HG02588 (cell line): Measurements from ENCODE around the gene SLC34A1.
"Not testable (repeated sequence)": the region's sequence is repeated elsewhere in the genome, so short reads cannot be mapped to it uniquely, and the experiment has no call there.

Experiments
- ATAC-seq: cut with Tn5 transposase; IDR thresholded peaks from one replicate; pipeline ENCODE4 v1.9.1; 2021; ENCODE audit warnings: mild to moderate bottlenecking, moderate library complexity; ENCODE audit not compliant: unreplicated experiment

Gene SLC34A1

DNA sequence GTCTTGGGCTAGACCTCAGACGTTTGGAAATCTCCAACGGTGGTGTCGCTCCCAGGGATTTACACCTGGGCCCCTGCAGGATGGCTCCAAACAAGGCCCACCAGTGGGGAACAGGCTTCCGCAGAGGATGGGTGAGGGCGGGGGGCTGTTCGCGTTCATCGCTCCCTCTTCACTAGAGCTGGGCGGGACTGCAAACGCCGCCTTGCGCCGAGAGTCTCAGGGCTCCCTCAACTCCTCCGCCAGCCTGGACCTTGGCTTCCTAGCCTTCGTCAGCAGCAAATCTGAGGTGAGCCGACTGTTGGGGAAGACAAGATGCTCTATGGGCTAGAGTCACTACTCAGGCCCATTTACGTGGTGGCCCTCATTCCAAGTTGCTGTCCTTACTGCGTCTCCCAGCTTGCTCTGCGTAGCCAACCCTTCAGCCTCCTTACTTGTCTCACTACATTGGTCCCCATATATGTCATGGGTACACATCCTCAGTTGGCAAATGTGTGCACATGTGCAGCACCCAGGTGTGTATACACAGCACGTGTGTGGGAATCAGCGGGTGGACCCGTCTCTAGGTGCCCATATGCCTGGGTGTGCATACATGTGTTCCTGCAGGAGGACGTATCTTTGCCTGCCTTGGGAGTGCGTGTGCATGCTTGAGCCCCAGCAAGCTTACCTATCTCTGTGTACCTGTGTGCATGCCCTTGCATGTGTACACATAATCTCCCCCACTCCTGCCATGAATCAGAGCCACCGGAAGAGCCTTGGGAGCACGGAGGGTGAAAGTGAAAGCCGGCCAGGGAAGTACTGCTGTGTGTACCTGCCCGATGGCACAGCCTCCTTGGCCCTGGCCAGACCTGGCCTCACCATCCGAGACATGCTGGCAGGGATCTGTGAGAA, 16.0 kb upstream of the SLC34A1 start:
- no peak for ATAC-seq

DNA sequence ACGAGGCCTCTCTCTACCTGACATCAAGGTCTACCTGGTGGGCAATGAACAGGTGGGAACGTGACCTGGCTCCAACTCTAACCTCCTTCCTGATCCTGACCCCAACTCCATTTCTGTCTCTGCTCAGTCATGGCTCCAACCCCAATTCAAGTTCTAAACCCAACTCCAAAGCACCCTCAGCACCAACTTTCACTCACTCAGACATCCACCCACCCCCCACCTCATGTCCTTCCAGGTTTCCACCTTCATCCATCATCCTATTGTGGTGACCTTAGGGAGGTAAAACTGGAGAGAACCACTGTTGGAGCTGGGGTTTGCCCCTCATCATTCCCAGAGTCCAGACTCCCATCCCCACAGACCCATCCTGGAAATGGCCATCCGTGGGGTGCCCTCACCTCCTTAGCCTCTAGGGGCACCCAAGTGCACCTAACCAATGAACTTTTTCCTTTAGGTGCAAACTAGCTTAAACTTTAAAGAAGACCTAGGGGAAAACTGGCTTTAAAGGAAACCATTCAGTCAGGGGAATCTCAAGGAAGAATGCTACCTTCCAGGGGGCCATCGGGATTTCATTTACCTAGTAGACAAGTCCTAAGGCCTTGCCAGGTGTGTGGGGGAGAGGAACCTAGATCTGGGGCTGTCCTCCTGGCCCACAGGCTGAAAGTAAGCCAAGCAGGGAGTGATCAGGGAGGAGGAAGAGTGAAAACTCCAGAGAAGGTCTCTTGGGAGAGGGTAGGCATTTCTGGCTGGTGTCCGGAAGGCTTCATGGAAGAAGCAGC, 15.2 kb upstream of the SLC34A1 start:
- ATAC-seq, result no peak

DNA sequence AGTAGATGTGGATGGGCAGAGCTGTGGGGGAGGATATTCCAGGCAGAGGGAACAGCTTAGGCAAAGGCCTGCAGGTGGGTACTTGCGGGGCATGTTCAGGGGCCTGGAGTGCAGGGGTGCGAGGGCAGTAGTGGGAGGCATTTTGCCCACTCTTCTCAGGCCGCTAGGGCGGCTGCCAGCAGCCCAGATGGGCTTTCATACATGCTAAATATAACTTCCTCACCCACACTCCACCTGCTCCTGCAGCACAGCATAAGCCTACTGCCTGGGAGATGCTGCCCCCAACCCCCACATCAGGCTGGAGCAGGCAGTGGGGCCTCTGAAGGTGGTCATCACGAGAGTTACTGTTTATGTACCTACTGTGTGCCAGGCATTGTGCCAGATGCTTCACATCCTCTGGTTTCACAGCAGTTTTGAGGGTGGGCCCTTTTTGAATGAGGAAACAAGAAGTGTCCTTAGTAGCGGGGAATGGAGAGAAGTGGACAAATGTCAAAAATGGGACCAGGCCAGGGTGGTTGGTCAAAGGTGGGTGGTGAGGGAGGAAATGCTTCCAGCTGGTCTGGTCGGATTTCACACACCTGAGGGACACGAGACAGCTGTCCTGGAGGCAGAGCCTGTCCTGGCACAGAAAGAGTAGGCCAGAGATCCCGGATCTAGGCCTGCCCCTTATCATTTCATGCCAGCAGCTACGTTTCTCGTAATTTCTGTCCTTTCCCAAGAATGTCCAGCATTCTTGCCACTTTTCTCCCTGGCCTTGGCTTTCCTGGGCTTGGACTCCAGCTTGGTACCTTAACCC, 14.4 kb upstream of the SLC34A1 start:
- no peak for ATAC-seq

DNA sequence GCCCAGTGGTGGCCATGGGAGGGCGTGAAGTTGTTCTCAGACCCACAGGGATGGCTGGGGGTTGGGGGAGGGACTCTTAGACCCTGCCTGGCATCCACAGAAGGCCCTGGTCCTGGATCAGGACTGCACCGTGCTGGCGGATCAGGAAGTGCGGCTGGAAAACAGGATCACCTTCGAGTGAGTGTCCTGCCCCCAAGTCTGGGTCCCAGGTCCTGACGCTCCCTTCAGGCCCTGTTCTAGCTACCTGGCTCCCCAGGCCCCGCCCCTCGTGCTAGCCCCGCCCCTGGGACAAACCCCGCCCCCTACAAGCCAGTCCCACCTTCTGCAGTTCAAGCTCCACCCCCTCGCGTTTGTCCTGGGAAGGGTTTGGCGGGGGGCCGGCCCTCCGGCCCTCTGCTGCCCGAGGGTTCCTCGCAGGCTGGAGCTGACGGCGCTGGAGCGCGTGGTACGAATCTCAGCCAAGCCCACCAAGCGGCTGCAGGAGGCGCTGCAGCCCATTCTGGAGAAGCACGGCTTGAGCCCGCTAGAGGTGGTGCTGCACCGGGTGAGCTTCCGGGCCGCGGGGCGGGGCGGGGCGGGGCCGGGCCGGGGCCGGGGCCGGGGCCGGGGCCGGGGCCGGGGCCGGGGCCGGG, 13.6 kb upstream of the SLC34A1 start:
- ATAC-seq, result no peak

DNA sequence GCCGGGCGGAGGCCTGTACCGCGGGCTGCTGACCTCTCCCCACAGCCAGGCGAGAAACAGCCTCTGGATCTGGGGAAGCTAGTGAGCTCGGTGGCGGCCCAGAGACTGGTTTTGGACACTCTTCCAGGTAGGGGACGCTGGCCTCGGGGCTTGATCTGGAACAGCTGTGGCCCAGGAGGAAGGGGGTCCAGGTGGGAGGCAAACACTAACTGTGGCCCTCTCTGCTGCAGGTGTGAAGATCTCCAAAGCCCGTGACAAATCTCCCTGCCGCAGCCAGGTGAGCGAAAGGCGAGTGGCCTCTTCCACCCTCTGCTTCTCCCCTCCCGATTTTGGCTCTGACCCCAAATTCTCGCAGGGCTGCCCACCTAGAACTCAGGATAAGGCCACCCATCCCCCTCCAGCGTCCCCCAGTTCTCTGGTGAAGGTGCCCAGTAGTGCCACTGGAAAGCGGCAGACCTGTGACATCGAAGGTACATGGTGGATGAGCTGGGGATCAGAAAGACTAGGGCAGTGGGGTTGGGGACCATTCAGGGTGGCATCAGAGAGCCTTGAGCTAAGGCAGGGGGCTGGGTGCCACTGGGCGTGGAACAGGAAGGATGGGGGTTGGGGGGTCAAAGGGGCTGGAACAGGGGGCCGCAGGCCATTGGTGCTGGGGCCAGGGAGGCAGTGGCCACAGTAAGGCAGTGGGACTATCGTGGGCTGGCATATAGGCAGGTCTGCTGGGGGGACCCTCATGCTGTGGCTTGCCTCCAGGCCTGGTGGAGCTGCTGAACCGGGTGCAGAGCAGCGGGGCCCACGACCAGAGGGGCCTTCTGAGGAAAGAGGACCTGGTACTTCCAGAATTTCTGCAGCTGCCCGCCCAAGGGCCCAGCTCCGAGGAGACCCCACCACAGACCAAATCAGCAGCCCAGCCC, 12.9 kb upstream of the SLC34A1 start:
- no peak for ATAC-seq

DNA sequence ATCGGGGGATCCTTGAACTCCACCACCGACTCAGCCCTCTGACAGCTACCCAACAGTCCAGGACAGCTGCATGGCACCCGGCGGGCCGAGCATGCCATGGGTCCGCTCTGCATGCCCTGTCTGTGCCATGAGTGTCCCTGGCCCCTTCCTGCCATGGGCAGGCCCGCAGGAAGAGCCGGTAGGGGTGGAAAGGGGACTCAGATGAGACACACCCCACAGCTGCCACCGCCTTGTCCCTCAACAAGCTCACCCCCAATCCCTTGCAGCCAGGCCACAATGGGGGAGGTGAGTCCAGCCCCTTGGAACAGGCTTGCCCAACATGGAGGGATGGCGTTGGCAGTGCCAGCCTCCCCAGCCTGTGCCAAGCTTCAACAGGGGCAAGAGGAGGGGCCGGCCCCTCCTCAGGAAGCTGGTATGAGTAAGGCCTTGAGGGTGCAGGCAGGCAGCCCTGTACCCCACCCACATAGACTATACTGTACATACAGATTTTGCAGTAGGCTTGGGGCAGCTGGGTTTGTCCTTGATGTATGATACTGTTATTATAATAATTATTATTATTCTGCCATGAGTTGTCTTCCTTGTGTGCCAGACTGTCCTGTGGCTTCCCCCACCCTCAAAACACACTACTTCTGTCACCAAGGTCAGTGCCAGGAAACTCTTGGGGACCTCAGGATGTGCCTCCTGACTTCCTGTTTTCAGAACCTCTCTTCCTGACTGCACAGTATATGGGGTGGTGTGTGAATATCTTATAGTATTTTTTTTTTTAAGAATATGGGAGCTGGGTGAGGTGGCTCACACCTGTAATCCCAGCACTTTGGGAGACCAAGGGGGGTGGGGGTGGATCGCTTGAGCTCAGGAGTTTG, 12.0 kb upstream of the SLC34A1 start:
- ATAC-seq, result no peak

DNA sequence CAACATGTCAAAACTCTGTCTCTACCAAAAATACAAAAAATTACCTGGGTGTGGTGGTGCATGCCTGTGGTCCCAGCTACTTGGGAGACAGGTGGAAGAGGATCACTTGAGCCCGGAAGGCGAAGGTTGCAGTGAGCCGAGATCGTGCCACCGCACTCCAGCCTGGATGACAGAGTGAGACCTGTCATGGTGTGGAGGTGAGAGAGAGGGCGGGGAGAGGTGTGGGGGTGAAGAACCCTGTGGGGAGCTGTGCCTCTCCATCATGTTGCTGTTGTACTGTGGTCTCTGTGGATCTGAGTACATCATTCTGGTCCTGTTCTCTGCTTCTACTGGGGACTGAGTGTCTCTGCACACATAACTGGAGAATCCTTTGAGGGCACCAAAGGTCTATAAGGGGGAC, 11.3 kb upstream of the SLC34A1 start:
- ATAC-seq, result no peak

DNA sequence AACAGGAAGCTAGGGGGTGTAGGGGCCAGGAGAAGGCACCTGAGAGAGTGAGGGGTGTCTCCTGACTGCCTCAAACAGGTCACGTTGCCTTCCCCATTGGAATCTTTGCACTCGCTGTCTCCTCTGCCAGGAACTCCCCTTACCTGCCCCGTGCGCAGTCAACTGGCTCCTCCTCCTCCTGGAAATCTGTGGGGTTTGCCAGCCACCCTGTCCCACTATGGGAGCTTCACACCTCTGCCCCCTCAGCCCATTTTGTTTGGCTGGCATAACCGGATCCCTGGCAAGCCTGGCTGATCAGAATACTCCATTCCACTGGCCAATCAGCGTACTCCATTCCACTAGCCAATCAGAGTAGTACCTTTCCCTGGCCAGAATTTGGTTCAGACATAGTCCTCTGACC, 10.4 kb upstream of the SLC34A1 start:
- no peak for ATAC-seq

DNA sequence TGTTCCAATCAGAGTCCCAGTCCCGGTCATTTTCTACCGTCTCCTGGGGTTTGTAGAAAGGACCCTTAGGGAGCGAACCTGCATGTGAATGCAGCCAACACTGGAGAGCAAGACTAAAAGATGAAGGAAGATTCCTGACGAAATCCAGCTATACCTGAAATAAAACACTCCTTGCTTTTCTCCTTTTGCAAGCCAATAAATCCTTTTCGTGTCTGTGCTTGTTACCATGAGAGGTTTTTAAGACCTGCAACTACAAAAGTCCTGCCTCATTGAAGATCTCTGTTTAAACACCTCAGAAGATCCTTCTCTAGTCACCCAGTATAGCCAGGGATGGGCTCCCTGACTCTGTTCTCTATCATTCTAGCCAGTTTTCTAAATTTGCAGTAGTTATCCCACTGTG, 10.0 kb upstream of the SLC34A1 start:
- ATAC-seq, result no peak

DNA sequence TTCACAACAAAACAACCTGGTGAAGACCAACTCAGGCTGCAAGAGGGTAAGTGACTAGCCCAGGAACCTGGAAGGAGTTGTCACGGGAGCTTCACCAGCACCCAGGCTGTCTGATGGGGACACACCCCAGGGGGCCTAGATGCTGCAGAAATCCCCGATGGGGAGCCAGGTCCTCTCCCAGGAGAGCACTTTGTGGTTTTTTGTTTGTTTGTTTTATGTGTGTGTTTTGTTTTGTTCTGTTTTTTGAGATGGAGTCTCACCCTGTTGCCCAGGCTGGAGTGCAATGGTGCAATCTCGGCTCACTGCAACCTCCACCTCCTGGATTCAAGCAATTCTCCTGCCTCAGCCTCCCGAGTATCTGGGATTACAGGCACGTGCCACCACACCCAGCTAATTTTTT, 8.7 kb upstream of the SLC34A1 start:
- not testable (repeated sequence) for ATAC-seq

DNA sequence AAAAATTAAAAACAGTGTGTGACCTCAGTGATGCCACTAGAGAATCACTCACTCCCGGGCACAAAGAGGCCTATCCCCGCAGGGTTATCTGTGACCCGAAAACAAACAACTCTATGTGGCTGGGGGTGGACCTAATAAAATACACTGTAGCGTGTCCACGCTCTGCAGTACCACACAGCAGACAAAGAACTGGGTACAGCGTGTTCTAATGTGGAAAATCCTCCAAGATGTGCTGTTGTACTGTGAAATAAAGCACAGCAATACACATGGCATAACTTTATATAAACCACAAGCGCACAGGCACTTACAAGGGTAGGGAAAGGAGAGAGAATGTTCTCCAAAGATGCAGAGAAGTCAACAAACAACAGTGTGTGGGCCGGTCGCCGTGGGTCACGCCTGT, 8.1 kb upstream of the SLC34A1 start:
- ATAC-seq, result no peak

DNA sequence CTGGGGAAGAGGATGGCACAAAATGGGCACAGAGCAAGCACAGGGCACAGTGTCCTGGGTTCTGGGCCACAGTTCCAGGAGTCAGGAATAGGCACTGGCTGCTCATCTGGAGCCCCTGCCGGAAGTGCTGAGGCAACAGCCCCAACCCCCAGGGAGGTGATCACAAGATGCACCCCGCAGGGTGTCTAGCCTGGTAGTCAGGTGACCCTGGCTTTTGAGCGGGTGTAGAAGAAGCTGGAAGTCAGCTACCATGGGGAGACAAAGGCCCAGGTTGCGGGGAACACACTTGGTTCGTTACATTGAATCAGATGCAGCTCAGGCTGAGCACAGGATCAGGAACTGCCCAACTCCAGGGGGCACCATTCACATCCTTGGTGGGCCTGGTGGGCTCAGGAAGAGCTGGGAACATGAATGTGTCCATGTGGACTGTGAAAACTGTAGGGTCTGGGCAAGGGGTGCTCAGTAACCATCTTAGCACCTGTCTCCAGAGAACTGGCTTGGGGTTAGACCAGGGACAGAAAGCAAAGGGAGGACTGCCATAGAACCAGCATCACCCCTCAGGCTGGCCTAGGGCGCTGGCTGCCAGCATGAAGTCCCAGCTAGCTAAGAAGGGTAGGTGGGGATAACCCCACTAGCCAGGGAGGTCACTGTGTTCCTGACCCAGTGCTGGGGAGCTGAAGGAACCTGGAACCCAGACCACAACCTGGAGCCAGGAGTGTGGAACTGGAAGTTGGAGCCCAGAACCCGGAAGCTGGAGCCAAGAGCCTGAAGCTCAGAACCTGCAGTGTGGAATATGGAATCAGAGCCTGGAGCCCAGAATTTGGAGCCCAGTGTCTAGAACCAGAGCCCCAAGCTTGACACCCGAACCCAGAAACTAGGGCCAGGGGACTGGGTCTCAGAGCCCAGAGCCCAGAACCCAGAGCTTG, 6.1 kb upstream of the SLC34A1 start:
- ATAC-seq, result no peak

DNA sequence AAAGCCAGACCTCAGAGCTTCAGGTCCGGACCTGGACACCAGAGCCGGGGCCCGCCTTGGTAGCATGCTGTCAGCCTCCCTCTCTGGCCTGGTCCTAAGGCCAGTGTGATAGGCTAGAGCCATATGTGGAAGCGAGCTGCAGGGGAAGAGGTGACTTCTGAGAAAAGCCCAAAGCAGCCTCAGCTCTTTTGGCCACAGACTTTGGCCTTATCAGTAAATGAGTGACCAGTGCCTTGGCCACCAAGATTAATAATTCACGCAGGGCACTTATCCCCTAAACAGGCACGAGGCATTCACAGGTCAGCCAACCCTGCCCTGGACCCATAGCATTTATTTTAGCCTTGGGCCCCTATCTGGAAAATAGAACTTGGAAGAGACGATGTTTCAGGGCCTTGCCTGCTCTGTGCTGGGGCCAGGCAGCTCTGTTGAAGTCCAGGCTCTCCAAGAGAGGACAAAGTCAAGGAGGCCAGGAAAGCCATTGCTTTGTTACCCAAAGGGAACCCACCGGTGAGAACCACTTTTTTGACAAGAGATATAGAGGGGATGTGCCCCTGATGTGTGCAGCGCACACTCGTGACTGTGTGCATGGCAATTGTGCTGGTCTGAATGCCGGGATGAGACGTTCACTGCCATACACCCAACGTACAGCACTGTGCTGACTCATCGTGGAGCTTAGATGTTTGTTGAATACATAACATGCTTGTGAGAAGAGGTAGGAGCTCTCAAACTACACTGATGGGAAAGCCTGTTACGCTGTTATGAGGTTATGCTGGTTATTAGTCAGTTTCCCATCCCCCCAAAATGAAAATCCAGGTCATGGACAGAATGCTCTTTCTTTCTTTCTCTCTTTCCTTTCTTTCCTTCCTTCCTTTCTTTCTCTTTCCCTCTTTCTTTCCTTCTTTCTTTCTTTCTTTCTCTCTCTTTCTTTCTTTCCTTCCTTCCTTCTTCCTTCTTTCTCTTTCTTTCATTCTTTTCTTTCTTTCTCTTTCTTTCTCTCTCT, 5.0 kb upstream of the SLC34A1 start:
- ATAC-seq, result peak; percentile 61

DNA sequence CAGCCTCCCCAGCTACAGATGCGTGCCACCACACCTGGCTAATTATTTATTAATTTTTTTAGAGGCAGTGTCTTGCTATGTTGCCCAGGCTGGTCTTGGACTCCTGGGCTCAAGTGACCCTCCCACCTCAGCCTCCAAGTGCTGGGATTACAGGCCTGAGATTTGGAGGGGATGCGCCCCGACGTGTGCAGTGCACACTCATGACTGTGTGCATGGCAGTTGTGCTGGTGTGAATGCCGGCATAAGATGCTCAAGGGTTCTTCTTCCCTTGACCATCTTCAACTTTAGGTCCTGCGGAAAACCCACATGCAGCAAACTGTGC, 3.5 kb upstream of the SLC34A1 start:
- ATAC-seq, result no peak

DNA sequence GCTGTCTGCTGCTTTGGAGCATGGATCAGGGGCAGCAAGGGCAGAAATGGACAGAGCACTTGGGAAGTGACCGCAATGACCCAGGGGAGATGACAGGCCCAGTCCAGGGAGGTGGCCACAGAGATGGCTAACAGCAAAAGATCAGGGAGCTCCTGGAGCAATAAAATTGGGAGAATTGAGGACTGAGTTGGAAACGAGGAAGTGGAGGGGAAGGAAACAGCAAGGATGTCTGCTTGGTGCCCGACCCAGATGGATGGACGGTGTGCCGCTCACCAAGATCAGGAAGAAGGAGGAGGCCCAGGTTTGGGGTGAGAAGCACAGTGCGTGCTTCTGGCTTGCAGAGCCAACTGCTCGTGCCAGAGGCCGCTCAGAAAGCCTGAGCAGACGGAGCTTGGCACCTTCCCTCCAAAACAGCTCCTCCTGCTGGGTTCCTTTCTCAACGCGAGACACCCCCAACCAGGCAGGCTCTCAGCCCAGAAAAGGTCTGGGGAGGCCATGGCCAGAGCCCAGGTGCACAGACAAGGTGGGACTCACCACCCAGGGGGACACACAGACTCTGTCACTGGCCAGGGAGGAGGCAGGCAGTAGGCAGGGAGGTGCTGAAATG, 1.7 kb upstream of the SLC34A1 start:
- no peak for ATAC-seq

DNA sequence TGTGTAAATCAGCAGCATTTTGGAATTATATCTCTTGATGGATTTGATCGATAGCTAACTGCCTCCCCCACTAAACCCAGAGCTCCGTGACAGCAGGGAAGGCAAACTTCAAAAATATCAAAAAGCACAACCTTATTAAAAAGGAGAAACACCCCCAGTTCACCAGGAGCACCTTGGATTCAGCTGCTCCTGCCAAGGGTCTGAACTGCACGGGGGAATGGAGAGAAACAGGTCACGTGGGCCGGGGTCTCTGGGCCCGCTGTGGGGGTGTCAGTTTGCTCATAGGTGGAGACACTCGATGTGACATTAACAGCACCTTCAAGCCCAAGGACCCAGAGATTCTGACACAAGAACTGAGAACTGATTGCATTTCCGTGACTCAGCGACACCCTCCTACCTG, 1.1 kb upstream of the SLC34A1 start:
- ATAC-seq, result no peak
